ENCODE data around the gene FUS. TPM values are rescaled to one million over a fixed set of nuclear protein-coding genes. Genes with fewer than 3 reads are reported as not detected.

Gene FUS
- total RNA-seq, 1 donor from 2014 or later: 718 TPM

- intact Hi-C loops (cut with micrococcal nuclease): no loop called here
Observed at GRCh38 chr16:31221357-31222160, 41.6 kb downstream of the FUS start.

DNA sequence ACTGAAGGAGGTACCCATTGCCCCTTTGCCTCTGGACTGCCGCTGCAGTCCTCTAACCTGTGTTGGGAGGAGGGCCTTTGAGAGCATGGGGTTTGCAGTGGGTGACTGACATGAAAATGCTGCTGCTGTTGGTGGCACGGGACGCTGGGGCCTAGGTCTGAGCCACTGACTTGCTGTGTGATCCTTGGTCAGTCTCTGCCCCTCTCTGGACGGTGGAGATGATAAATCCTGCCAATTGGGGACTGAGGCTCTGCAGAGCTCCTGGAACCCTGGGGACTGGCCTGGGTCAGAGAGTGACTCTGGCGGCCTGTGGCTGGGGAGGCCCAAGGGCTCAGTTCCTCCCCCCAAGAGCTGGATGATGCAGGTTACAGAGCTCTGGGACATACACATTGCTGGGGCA, 43.1 kb downstream of the FUS start:
- intact Hi-C loops (cut with micrococcal nuclease): no loop called here

GRCh38 chr16:31224092-31224955, 44.4 kb downstream of the FUS start:
- intact Hi-C loops (cut with micrococcal nuclease): no loop called here

DNA sequence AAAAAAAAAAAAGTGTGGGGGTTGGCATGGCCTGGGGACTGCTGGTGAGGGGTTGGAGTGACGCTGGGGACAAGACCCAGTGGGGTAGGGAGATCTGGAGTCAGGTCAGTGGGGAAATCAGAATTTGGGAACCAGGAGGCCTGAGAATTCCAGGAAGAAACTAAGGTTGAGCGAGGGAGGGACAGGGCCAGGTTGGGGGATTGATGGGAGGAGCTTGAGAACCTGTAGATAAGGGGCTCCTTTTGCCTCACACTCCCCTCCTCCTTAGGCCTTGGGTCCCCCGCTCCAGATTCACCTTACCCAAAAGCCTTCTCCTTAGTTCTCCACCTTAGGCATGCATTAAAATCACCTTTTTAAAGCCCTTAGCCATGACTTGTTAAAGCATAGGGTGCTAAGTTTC, 45.3 kb downstream of the FUS start:
- intact Hi-C loops (cut with micrococcal nuclease): no loop called here

DNA sequence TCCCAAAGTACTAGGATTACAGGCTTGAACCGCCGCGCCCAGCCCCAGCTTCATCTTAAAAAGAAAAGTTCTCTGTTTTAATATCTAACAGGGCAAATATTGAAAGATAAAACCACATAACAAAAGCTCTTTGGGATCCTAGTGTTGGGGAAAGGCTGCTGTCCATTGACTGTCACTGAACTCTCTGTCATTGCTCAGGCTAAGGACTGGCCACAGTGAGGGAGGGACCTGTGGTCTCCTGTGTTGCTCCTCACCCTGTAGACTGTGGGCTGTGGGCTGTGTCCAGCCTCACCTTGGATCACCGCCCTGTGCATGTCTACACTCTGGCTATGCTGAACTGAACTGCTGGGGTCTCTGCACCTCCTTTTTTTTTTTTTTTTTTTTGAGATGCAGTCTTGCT, 48.3 kb downstream of the FUS start:
- intact Hi-C loops (cut with micrococcal nuclease): loop anchor here (2.0 kb wide), 1 partner anchor 15 kb away; no protein-coding TSS in a partner anchor

- intact Hi-C loops (cut with micrococcal nuclease): loop anchor here (2.0 kb wide), 1 partner anchor 13 kb away; no protein-coding TSS in a partner anchor
Observed at GRCh38 chr16:31229501-31229900, 49.6 kb downstream of the FUS start.

DNA sequence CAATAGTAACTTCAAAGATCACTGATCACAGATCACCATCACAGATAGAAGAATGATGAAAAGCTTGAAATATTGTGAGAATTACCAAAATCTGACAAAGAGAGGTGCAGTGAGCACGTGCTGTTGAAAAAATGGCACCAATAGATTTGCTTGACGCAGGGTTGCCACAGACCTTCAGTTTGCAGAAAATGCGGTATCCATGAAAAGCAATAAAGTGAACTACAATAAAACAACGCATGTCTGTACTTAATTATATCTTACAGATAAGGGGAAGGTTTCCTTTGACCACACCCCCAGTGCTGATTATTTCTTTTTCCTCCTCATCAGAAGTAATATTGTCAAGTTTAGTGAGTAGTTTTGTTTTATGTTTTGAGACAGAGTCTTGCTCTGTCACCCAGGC, 58.1 kb downstream of the FUS start:
- intact Hi-C loops (cut with micrococcal nuclease): no loop called here

Other genes starting within 250 kb of the FUS start
- gene ORAI3, start 231.1 kb upstream of the FUS start, total RNA-seq: 22.3 and 23.0 TPM in 2 replicates
- 25.9 and 27.8 TPM in 2 replicates for gene SETD1A, start 222.4 kb upstream of the FUS start, total RNA-seq
- 9.0 and 10.6 TPM in 2 replicates for gene HSD3B7, start 194.9 kb upstream of the FUS start, total RNA-seq
- 1.5 and 1.6 TPM in 2 replicates for gene STX1B, start 169.5 kb upstream of the FUS start, total RNA-seq
- gene STX4, start 146.6 kb upstream of the FUS start, total RNA-seq: 93.7 and 102 TPM in 2 replicates
- 14.5 and 15.5 TPM in 2 replicates for gene ZNF668, start 105.9 kb upstream of the FUS start, total RNA-seq
- 31.3 and 33.0 TPM in 2 replicates for gene ZNF646, start 105.7 kb upstream of the FUS start, total RNA-seq
- gene PRSS53, start 91.2 kb upstream of the FUS start, total RNA-seq: 4.1 and 5.5 TPM in 2 replicates
- gene VKORC1, start 85.3 kb upstream of the FUS start, total RNA-seq: 61.1 and 63.1 TPM in 2 replicates
- gene BCKDK, start 71.8 kb upstream of the FUS start, total RNA-seq: 24.6 and 25.4 TPM in 2 replicates
- 53.5 and 55.4 TPM in 2 replicates for gene KAT8, start 62.5 kb upstream of the FUS start, total RNA-seq
- not detected in 2 replicates for gene PRSS8, start 44.4 kb upstream of the FUS start, total RNA-seq
- 1.1 and 2.1 TPM in 2 replicates for gene PRSS36, start 30.1 kb upstream of the FUS start, total RNA-seq
- 96.1 and 98.3 TPM in 2 replicates for gene PYCARD, start 22.6 kb downstream of the FUS start, total RNA-seq
- gene TRIM72, start 34.0 kb downstream of the FUS start, total RNA-seq: 0.12 TPM in 1 of 2 replicates, not detected in the other
- not detected in 2 replicates for gene PYDC1, start 37.0 kb downstream of the FUS start, total RNA-seq
- gene ITGAM, start 79.8 kb downstream of the FUS start, total RNA-seq: 88.2 and 91.3 TPM in 2 replicates
- 137 and 142 TPM in 2 replicates for gene ITGAX, start 175.0 kb downstream of the FUS start, total RNA-seq
- 0.07 TPM in 1 of 2 replicates, not detected in the other for gene ITGAD, start 213.2 kb downstream of the FUS start, total RNA-seq
- not detected in 2 replicates for gene COX6A2, start 248.2 kb downstream of the FUS start, total RNA-seq